HCT116 (cell line): ENCODE data around the gene DNAJC6. TPM values are rescaled to one million over a fixed set of nuclear protein-coding genes. Genes with fewer than 3 reads are reported as not detected.

Experiments used
- ATAC-seq: fragments of 200-7000 bp; cut with Tn5 transposase; 2 replicates; pipeline ENCODE4 v1.9.1; 2020; ENCODE audit warnings: mild to moderate bottlenecking, moderate library complexity
- BruUV-seq: library from RNA; stranded (reverse); fragments of 400-500 nt; replicated peaks from 2 replicates; lab custom pipeline; 2021; lab: Mats Ljungman, UMichigan
- CTCF ChIA-PET: fragments of 300-600 bp; sonication (Branson Sonifier 250); formaldehyde crosslinking; loops from one replicate; lab custom pipeline; 2021; ENCODE audit warnings: antibody characterized with exemption; lab: Charles Lee
- POLR2A ChIA-PET: fragments of 300-600, 350-600 bp; sonication (Branson Sonifier 250); formaldehyde crosslinking; loops from one replicate; lab custom pipeline; 2021; ENCODE audit warnings: antibody characterized with exemption; lab: Charles Lee
- RAD21 ChIA-PET, 2 experiments: fragments of 300-600 bp; sonication (Branson Sonifier 250); formaldehyde crosslinking; loops; one replicate each; lab custom pipeline; 2023; ENCODE audit warnings: low total read pairs in 2 of 2; ENCODE audit not compliant: uncharacterized antibody in 2 of 2, unreplicated experiment in 2 of 2, low non-redundant PET in 1 of 2; lab: Charles Lee
- DNase-seq: peaks from one replicate; pipeline ENCODE4 v3.0.0-alpha.2; 2010; ENCODE audit warnings: low read depth, low spot score
- H2AFZ ChIP-seq: fragments of 200-600 bp; shearing (Covaris generic), sonication (generic); 2 replicates; pipeline ENCODE4 v1.6.1; 2017; ENCODE audit warnings: low read depth, mixed run types, mixed read lengths, antibody characterized with exemption, low read length; ENCODE audit not compliant: poor library complexity, severe bottlenecking
- H3K27ac ChIP-seq: 2 replicates; pipeline ENCODE4 v1.5.1; 2012; ENCODE audit warnings: low read depth, low read length
- H3K27me3 ChIP-seq: fragments of 200-600 bp; sonication (generic); 2 replicates; pipeline ENCODE4 v1.6.1; 2016; ENCODE audit warnings: mixed run types, low read length, mixed read lengths; ENCODE audit not compliant: insufficient read depth
- H3K36me3 ChIP-seq, 2 experiments: fragments of 200-500 bp in 1 of 2; fragments of 200-600 bp in 1 of 2; sonication (Bioruptor generic) in 1 of 2; sonication (generic) in 1 of 2; 2 replicates each; pipeline versions ENCODE4 v1.5.1 to v1.6.1; 2014 to 2016; ENCODE audit warnings: low read length in 2 of 2, inconsistent platforms in 1 of 2, mixed read lengths in 1 of 2, mixed run types in 1 of 2; ENCODE audit not compliant: insufficient read depth in 2 of 2, control insufficient read depth in 1 of 2
- H3K4me1 ChIP-seq, 2 experiments: fragments of 200-600 bp in 1 of 2; sonication (generic) in 1 of 2; 2 replicates each; pipeline versions ENCODE4 v1.5.1 to v1.6.1; 2012 to 2017; ENCODE audit warnings: low read length in 2 of 2, inconsistent platforms in 1 of 2, mild to moderate bottlenecking in 1 of 2, mixed read lengths in 1 of 2, mixed run types in 1 of 2, moderate library complexity in 1 of 2; ENCODE audit not compliant: insufficient read depth in 2 of 2, control insufficient read depth in 1 of 2
- H3K4me2 ChIP-seq: fragments of 200-600 bp; sonication (generic); 2 replicates; pipeline ENCODE4 v1.6.1; 2017; ENCODE audit warnings: mixed run types, low read length, mixed read lengths
- H3K4me3 ChIP-seq, 2 experiments: fragments of 200-600 bp in 1 of 2; sonication (generic) in 1 of 2; replicated peaks in 1 of 2; 2 replicates each; pipeline ENCODE4 v1.5.1; 2011 to 2016; ENCODE audit warnings: low read length in 2 of 2, control low read depth in 1 of 2, low read depth in 1 of 2, mild to moderate bottlenecking in 1 of 2, mixed read lengths in 1 of 2, mixed run types in 1 of 2
- H3K79me2 ChIP-seq: fragments of 200-600 bp; sonication (generic); 2 replicates; pipeline ENCODE4 v1.6.1; 2017; ENCODE audit warnings: mild to moderate bottlenecking, mixed run types, low read length, moderate library complexity, mixed read lengths; ENCODE audit not compliant: insufficient read depth
- H3K9ac ChIP-seq: fragments of 200-600 bp; sonication (generic); 2 replicates; pipeline ENCODE4 v1.6.1; 2016; ENCODE audit warnings: low read length, mixed read lengths
- H3K9me2 ChIP-seq: fragments of 200-600 bp; sonication (generic), shearing (Covaris generic); 2 replicates; pipeline ENCODE4 v1.6.1; 2017; ENCODE audit warnings: mixed run types, mild to moderate bottlenecking, moderate library complexity; ENCODE audit not compliant: insufficient read depth
- H3K9me3 ChIP-seq, 2 experiments: fragments of 200-500 bp in 1 of 2; fragments of 200-600 bp in 1 of 2; sonication (Bioruptor generic) in 1 of 2; sonication (generic) in 1 of 2; 2 replicates each; pipeline ENCODE4 v1.6.1; 2014 to 2017; ENCODE audit warnings: low read length in 2 of 2, mixed read lengths in 2 of 2, inconsistent platforms in 1 of 2, low read depth in 1 of 2, mild to moderate bottlenecking in 1 of 2, mixed run types in 1 of 2, moderate library complexity in 1 of 2; ENCODE audit not compliant: control insufficient read depth in 1 of 2, insufficient read depth in 1 of 2
- H4K20me1 ChIP-seq: fragments of 200-600 bp; sonication (generic), shearing (Covaris generic); 2 replicates; pipeline ENCODE4 v1.6.1; 2017; ENCODE audit warnings: mixed run types, mild to moderate bottlenecking, moderate library complexity; ENCODE audit not compliant: insufficient read depth
- CBX3 ChIP-seq: IDR thresholded peaks from 2 replicates; pipeline ENCODE4 v1.6.1; 2012; ENCODE audit warnings: low read depth
- ELF1 ChIP-seq: IDR thresholded peaks from 2 replicates; pipeline ENCODE4 v1.6.1; 2012; ENCODE audit warnings: low read depth, borderline replicate concordance
- FOSL1 ChIP-seq: IDR thresholded peaks from 2 replicates; pipeline ENCODE4 v1.6.1; 2012; ENCODE audit warnings: low read depth
- POLR2A ChIP-seq: IDR thresholded peaks from 2 replicates; pipeline ENCODE4 v1.7.0; 2011; ENCODE audit warnings: borderline replicate concordance; ENCODE audit not compliant: insufficient read depth, insufficient read length; ENCODE audit errors: extremely low read depth
- RAD21 ChIP-seq: IDR thresholded peaks from 2 replicates; pipeline ENCODE4 v1.6.1; 2012; ENCODE audit warnings: low read depth, mild to moderate bottlenecking
- SIN3A ChIP-seq: IDR thresholded peaks from 2 replicates; pipeline ENCODE4 v1.6.1; 2012; ENCODE audit warnings: low read depth
- SRF ChIP-seq: IDR thresholded peaks from 2 replicates; pipeline ENCODE4 v1.6.1; 2012; ENCODE audit warnings: low read depth
- TCF7L2 ChIP-seq: IDR thresholded peaks from 2 replicates; pipeline ENCODE4 v1.7.0; 2011; ENCODE audit warnings: borderline replicate concordance, inconsistent platforms; ENCODE audit not compliant: insufficient read depth, insufficient read length; ENCODE audit errors: extremely low read depth
- YY1 ChIP-seq: IDR thresholded peaks from 2 replicates; pipeline ENCODE4 v1.6.1; 2011; ENCODE audit warnings: low read length, low read depth, moderate library complexity, mild to moderate bottlenecking; ENCODE audit not compliant: insufficient replicate concordance; ENCODE audit errors: extremely low read depth
- ZNF274 ChIP-seq: fragments of 200-500 bp; sonication (Bioruptor generic); IDR thresholded peaks from 2 replicates; pipeline ENCODE4 v1.6.1; 2014; ENCODE audit warnings: mild to moderate bottlenecking, low read depth, low read length, inconsistent platforms
- intact Hi-C: fragments of 100-400 bp; cut with micrococcal nuclease; formaldehyde crosslinking; loops from 2 replicates; pipeline ENCODE4 v1.10.0; 2022
- total RNA-seq: library from RNA; stranded (reverse); gene quantifications from one replicate; pipeline ENCODE4 v1.2.1, GENCODE V29; 2021; ENCODE audit not compliant: unreplicated experiment
- TF ChIP-seq, protein P1 (sequence below), 3 experiments: fragments of 200-600 bp in 1 of 3; sonication (generic) in 1 of 3; IDR thresholded peaks in 2 of 3; conservative IDR thresholded peaks in 1 of 3; 2 replicates each; pipeline ENCODE4 v1.5.1; 2012 to 2017; ENCODE audit warnings: low read depth in 2 of 3, low read length in 2 of 3, antibody characterized with exemption in 1 of 3, borderline replicate concordance in 1 of 3, control low read depth in 1 of 3, mild to moderate bottlenecking in 1 of 3, mixed read lengths in 1 of 3, mixed run types in 1 of 3, moderate library complexity in 1 of 3; ENCODE audit not compliant: insufficient read depth in 1 of 3
- TF ChIP-seq, protein P2 (sequence below): IDR thresholded peaks from 2 replicates; pipeline ENCODE4 v1.6.1; 2012

DNAJC6 gene
- total RNA-seq, 1 experiment from 2014 or later: 9.0 TPM

DNA sequence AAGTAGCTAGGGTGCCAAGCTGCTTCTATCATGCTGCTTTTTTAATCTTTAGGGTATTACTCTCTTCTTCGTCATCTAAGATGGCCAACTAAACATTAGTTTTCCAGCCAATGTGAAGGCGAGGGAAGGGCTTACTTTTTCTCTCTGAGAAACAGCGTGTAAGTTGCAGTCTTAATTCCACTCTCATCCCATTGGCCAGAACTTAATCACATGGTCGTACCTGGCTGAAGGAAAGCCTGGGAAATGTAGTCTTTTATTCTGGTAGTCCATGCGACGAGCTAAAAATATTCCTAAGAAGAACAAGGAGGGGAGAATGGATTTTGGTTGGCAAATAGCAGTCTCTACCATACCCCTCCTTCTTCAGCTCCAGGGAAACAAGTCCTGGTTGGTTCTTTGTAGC, 21.5 kb downstream of the DNAJC6 start:
- DNase-seq (no peak), ATAC-seq (no peak)
- Histone ChIP-seq H3K27ac (no peak overlapping the region), H3K4me2 (no peak overlapping the region), H4K20me1 (no peaks in the 10 kb centered on the region), H3K4me1 (no peaks in the 10 kb centered on the region), H3K9me2 (0 out of 2 replicates have a peak, but pooled peaks cover 2% of the 10 kb centered on the region), H3K36me3 (no peaks in the 10 kb centered on the region), H2AFZ (no peak overlapping the region), H3K79me2 (no peaks in the 10 kb centered on the region), H3K4me3 (no peak overlapping the region), H3K9me3 (no peaks in the 10 kb centered on the region), H3K9ac (no peak overlapping the region), H3K27me3 (no peaks in the 10 kb centered on the region)
- TF ChIP-seq, protein P1, sequence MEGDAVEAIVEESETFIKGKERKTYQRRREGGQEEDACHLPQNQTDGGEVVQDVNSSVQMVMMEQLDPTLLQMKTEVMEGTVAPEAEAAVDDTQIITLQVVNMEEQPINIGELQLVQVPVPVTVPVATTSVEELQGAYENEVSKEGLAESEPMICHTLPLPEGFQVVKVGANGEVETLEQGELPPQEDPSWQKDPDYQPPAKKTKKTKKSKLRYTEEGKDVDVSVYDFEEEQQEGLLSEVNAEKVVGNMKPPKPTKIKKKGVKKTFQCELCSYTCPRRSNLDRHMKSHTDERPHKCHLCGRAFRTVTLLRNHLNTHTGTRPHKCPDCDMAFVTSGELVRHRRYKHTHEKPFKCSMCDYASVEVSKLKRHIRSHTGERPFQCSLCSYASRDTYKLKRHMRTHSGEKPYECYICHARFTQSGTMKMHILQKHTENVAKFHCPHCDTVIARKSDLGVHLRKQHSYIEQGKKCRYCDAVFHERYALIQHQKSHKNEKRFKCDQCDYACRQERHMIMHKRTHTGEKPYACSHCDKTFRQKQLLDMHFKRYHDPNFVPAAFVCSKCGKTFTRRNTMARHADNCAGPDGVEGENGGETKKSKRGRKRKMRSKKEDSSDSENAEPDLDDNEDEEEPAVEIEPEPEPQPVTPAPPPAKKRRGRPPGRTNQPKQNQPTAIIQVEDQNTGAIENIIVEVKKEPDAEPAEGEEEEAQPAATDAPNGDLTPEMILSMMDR (IDR thresholded peaks at IDR 0.05 in 2 of 3, conservative IDR thresholded peaks at IDR 0.05 in 1 of 3; ENCODE audit: borderline replicate concordance in 1 of 3, insufficient read depth in 1 of 3, low read depth in 2 of 3, low read length in 2 of 3): no peak
- TF ChIP-seq SIN3A (no peak), FOSL1 (no peak), ELF1 (no peak), RAD21 (no peak), YY1 (no peak), SRF (no peak)
- TF ChIP-seq, protein P2, sequence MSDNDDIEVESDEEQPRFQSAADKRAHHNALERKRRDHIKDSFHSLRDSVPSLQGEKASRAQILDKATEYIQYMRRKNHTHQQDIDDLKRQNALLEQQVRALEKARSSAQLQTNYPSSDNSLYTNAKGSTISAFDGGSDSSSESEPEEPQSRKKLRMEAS: no peak
- ChIA-PET RAD21 (no interaction called here), POLR2A (no interaction called here), CTCF (no interaction called here)
- no TSS peak for BruUV-seq
- intact Hi-C loops: no loop called here

DNA sequence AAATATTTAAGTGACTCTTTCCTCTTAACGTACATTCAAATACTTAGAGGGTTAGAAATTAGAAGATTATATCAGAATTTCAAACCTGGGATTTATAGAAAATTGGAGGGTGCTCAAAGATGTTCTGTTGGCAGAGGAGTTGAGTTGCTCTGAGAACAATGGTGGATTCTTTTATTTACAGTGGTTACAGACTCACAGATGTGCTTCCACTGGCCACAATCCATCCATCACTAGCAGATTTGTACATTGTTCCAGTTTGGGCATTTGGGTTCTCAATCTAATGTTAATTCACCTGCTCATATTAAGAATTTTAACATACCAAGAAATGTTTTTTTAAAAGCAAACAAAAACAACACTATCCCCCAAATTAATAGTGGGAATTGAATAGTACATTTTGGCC, 23.5 kb downstream of the DNAJC6 start:
- Histone ChIP-seq H3K4me3 (no peak overlapping the region), H3K79me2 (no peaks in the 10 kb centered on the region), H3K27me3 (no peaks in the 10 kb centered on the region)
- POLR2A ChIA-PET: no interaction called here
- no peak for DNase-seq
- RAD21 ChIA-PET: no interaction called here
- CTCF ChIA-PET: no interaction called here
- no peak for TF ChIP-seq ZNF274
- TF ChIP-seq, protein P1 (IDR thresholded peaks at IDR 0.05 in 2 of 3, conservative IDR thresholded peaks at IDR 0.05 in 1 of 3; ENCODE audit: borderline replicate concordance in 1 of 3, insufficient read depth in 1 of 3, low read depth in 2 of 3, low read length in 2 of 3): no peak
- TF ChIP-seq, protein P2: no peak
- no peak for TF ChIP-seq TCF7L2
- no peak for TF ChIP-seq CBX3
- no peak for TF ChIP-seq POLR2A
- no peak for TF ChIP-seq SRF
- TF ChIP-seq RAD21: no peak
- TF ChIP-seq, all 23 proteins: peak for 0
- H3K4me1 ChIP-seq: no peaks in the 10 kb centered on the region
- H3K9ac ChIP-seq: no peak overlapping the region
- H3K9me3 ChIP-seq: no peaks in the 10 kb centered on the region
- H4K20me1 ChIP-seq: no peaks in the 10 kb centered on the region
- H3K27ac ChIP-seq: no peak overlapping the region
- intact Hi-C loops: no loop called here
- H2AFZ ChIP-seq: no peak overlapping the region
- no peaks in the 10 kb centered on the region for H3K9me2 ChIP-seq
- no TSS peak for BruUV-seq
- no peak for ATAC-seq
- no peaks in the 10 kb centered on the region for H3K36me3 ChIP-seq
- no peak overlapping the region for H3K4me2 ChIP-seq
